ENCODE measurements around the gene CHSY1.

DNA sequence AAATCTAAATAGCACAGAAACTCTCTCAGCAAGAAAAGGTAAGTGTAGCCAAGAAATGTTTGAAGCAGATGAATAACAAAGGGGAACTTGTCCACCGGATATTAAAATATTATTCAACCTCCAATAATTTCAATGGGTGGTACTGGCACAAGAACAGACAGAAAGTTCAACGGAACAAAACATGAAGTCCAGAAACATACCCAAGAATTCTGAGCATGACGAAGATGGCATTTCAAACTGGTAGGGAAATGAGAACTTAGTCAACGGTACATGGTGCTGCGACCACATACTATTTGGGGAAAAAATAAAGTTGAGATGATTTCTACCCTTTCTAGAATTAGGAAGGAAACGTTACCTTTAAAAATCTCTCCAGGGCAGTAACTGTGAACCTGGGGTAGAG lies 5.5 kb downstream of the CHSY1 start:
- TF ChIP-seq STAT3 (IDR thresholded peaks at IDR 0.05; ENCODE audit: low read depth, low read length) (no peak), MTA2 (IDR thresholded peaks at IDR 0.05; ENCODE audit: low read depth) (no peak)

Measured in GM12878 (cell line).